Measurements from ENCODE around the gene TIPIN.
"Not testable (repeated sequence)": the region's sequence is repeated elsewhere in the genome, so short reads cannot be mapped to it uniquely, and the experiment has no call there.

The TIPIN gene

GRCh38 chr15:66356359-66357236, at the start of gene TIPIN:
TSS of gene TIPIN (minus strand) at chr15:66356685. CDS start at chr15:66352947, 3,738 bp downstream.
- peak; percentile 92 for DNase-seq (ENCODE audit: low read depth)

- no peak for DNase-seq (ENCODE audit: low read depth)
Observed at GRCh38 chr15:66405615-66406014, 49.1 kb upstream of the TIPIN start.

- DNase-seq (ENCODE audit: low read depth) = no peak
Observed at GRCh38 chr15:66405007-66405406, 48.5 kb upstream of the TIPIN start.

- no peak for DNase-seq (ENCODE audit: low read depth)
Observed at GRCh38 chr15:66404532-66404931, 48.0 kb upstream of the TIPIN start.

- DNase-seq (ENCODE audit: low read depth) = no peak
Observed at GRCh38 chr15:66404122-66404521, 47.6 kb upstream of the TIPIN start.

GRCh38 chr15:66403323-66403722, 46.8 kb upstream of the TIPIN start:
- no peak for DNase-seq (ENCODE audit: low read depth)

- no peak for DNase-seq (ENCODE audit: low read depth)
Observed at GRCh38 chr15:66402761-66403284, 46.3 kb upstream of the TIPIN start.

- DNase-seq (ENCODE audit: low read depth) = no peak
Observed at GRCh38 chr15:66401130-66402021, 44.9 kb upstream of the TIPIN start.

GRCh38 chr15:66400351-66400774, 43.9 kb upstream of the TIPIN start:
- no peak for DNase-seq (ENCODE audit: low read depth)

- DNase-seq (ENCODE audit: low read depth) = no peak
Observed at GRCh38 chr15:66399276-66399675, 42.8 kb upstream of the TIPIN start.

GRCh38 chr15:66394915-66395314, 38.4 kb upstream of the TIPIN start:
- no peak for DNase-seq (ENCODE audit: low read depth)

GRCh38 chr15:66394472-66394871, 38.0 kb upstream of the TIPIN start:
- DNase-seq (ENCODE audit: low read depth) = no peak

- DNase-seq (ENCODE audit: low read depth) = not testable (repeated sequence)
Observed at GRCh38 chr15:66393037-66393436, 36.6 kb upstream of the TIPIN start.

- no peak for DNase-seq (ENCODE audit: low read depth)
Observed at GRCh38 chr15:66390678-66391077, 34.2 kb upstream of the TIPIN start.

GRCh38 chr15:66389859-66390381, 33.4 kb upstream of the TIPIN start:
- DNase-seq (ENCODE audit: low read depth) = no peak

- DNase-seq (ENCODE audit: low read depth) = no peak
Observed at GRCh38 chr15:66389098-66389858, 32.8 kb upstream of the TIPIN start.

- DNase-seq (ENCODE audit: low read depth) = no peak
Observed at GRCh38 chr15:66388576-66388975, 32.1 kb upstream of the TIPIN start.

GRCh38 chr15:66388043-66388363, 31.5 kb upstream of the TIPIN start:
- no peak for DNase-seq (ENCODE audit: low read depth)

- peak; percentile 52 for DNase-seq (ENCODE audit: low read depth)
Observed at GRCh38 chr15:66387163-66388042, 30.9 kb upstream of the TIPIN start.

GRCh38 chr15:66386204-66387123, 30.0 kb upstream of the TIPIN start, which contains the start of gene MAP2K1:
TSS of gene MAP2K1 (plus strand) at chr15:66386912. CDS start at chr15:66387348, 436 bp downstream.
- peak; percentile 97 for DNase-seq (ENCODE audit: low read depth)
